NB4 (cell line): ENCODE measurements around the gene NPFF.
A peak's percentile ranks its signal among the peaks of the same experiment; 100 is the strongest.

Experiments
- DNase-seq: peaks from one replicate; pipeline ENCODE4 v3.0.0; 2010; ENCODE audit warnings: low read depth
- H3K4me3 ChIP-seq: one replicate; pipeline ENCODE4 v1.5.1; 2011; ENCODE audit warnings: mild to moderate bottlenecking, low read depth, low read length, moderate library complexity
- MYC ChIP-seq: IDR thresholded peaks from 2 replicates; pipeline ENCODE4 v1.6.1; 2011; ENCODE audit warnings: low read depth, low read length
- POLR2A ChIP-seq: IDR thresholded peaks from 2 replicates; pipeline ENCODE4 v1.6.1; 2011; ENCODE audit warnings: mild to moderate bottlenecking; ENCODE audit not compliant: insufficient read length; ENCODE audit errors: extremely low read depth
- TF ChIP-seq, protein P1 (sequence below): IDR thresholded peaks from 2 replicates; pipeline ENCODE4 v1.6.1; 2011; ENCODE audit warnings: low read depth, low read length
- TF ChIP-seq, protein P2 (sequence below): IDR thresholded peaks from one replicate; pipeline ENCODE4 v1.5.1; 2012; ENCODE audit warnings: low read depth, low read length

NPFF gene

GRCh38 chr12:53539526-53539925 lies 32.2 kb upstream of the NPFF start:
- no peak overlapping the region for H3K4me3 ChIP-seq
- DNase-seq = no peak
- TF ChIP-seq, protein P1, sequence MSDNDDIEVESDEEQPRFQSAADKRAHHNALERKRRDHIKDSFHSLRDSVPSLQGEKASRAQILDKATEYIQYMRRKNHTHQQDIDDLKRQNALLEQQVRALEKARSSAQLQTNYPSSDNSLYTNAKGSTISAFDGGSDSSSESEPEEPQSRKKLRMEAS = no peak
- TF ChIP-seq POLR2A (no peak), MYC (no peak)
- TF ChIP-seq, protein P2, sequence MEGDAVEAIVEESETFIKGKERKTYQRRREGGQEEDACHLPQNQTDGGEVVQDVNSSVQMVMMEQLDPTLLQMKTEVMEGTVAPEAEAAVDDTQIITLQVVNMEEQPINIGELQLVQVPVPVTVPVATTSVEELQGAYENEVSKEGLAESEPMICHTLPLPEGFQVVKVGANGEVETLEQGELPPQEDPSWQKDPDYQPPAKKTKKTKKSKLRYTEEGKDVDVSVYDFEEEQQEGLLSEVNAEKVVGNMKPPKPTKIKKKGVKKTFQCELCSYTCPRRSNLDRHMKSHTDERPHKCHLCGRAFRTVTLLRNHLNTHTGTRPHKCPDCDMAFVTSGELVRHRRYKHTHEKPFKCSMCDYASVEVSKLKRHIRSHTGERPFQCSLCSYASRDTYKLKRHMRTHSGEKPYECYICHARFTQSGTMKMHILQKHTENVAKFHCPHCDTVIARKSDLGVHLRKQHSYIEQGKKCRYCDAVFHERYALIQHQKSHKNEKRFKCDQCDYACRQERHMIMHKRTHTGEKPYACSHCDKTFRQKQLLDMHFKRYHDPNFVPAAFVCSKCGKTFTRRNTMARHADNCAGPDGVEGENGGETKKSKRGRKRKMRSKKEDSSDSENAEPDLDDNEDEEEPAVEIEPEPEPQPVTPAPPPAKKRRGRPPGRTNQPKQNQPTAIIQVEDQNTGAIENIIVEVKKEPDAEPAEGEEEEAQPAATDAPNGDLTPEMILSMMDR = no peak

- peak; percentile 54 for DNase-seq
- no peak for TF ChIP-seq POLR2A
- no peak for TF ChIP-seq MYC
- TF ChIP-seq, protein P1 = no peak
- TF ChIP-seq, protein P2 = no peak
- no peak overlapping the region for H3K4me3 ChIP-seq
These were observed 31.0 kb upstream of the NPFF start for GRCh38 chr12:53538209-53538689.

GRCh38 chr12:53536962-53537361 lies 29.7 kb upstream of the NPFF start:
- DNase-seq = no peak
- no peak overlapping the region for H3K4me3 ChIP-seq
- TF ChIP-seq, protein P1 = no peak
- TF ChIP-seq, protein P2 = no peak
- TF ChIP-seq POLR2A = no peak
- TF ChIP-seq MYC = no peak

- H3K4me3 ChIP-seq = no peak overlapping the region
- no peak for DNase-seq
- TF ChIP-seq MYC (no peak), POLR2A (no peak)
- TF ChIP-seq, protein P2 = no peak
- TF ChIP-seq, protein P1 = no peak
These were observed 26.2 kb upstream of the NPFF start for GRCh38 chr12:53533471-53533870.

GRCh38 chr12:53532524-53533445 lies 25.5 kb upstream of the NPFF start:
- no peak overlapping the region for H3K4me3 ChIP-seq
- no peak for TF ChIP-seq MYC
- TF ChIP-seq, protein P2 = no peak
- TF ChIP-seq, protein P1 = no peak
- no peak for TF ChIP-seq POLR2A
- no peak for DNase-seq

DNA sequence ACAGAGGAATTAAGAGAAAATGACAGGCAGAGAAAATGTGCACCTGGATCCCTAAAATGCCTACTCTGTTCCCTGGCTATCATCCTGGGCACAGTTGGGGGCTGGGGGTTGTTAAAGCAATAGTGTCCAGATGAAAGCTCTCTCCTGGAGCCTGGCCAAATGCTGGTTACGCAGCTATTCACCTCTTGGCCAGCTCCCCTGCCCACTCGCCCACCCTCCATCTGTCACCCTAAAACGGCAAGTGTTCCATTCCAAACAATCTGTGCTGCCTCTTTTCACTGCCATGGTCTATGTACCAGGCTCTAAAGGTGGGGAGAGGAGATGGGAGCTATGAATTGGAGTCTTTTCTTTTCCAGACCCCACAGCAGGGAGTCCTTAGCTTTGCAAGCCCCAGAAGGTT lies 24.7 kb upstream of the NPFF start:
- H3K4me3 ChIP-seq = no peak overlapping the region
- TF ChIP-seq, protein P2 = no peak
- no peak for DNase-seq
